Testis (tissue), 3 donors: ENCODE data around the gene TRMT10C. TPM values are rescaled to one million over a fixed set of nuclear protein-coding genes. Genes with fewer than 3 reads are reported as not detected.
A peak's percentile ranks its signal among the peaks of the same experiment; 100 is the strongest.

Experiments
- DNase-seq: peaks from one replicate; pipeline ENCODE4 v3.0.0-alpha.2; 2019
- H3K27ac ChIP-seq, 2 donors: fragments of 200-600 bp; sonication (generic); one replicate each; pipeline ENCODE4 v1.5.1; 2019
- H3K27me3 ChIP-seq: fragments of 200-600 bp; sonication (generic); one replicate; pipeline ENCODE4 v1.5.1; 2019
- H3K36me3 ChIP-seq: fragments of 200-600 bp; sonication (generic); one replicate; pipeline ENCODE4 v1.5.1; 2017; ENCODE audit warnings: low read depth; ENCODE audit errors: missing control alignments
- H3K4me1 ChIP-seq: fragments of 200-600 bp; sonication (generic); one replicate; pipeline ENCODE4 v1.5.1; 2019
- H3K4me3 ChIP-seq, 2 donors: fragments of 200-600 bp; sonication (generic); one replicate each; pipeline ENCODE4 v1.5.1; 2017 to 2019
- H3K9me3 ChIP-seq: fragments of 200-600 bp; sonication (generic); one replicate; pipeline ENCODE4 v1.5.1; 2017
- CTCF ChIP-seq, 3 experiments: fragments of 450-650 bp in 2 of 3; fragments of 200-600 bp in 1 of 3; sonication (generic) in 1 of 3; IDR thresholded peaks; one replicate each; pipeline ENCODE4 v1.5.1; 2016 to 2019; ENCODE audit warnings: antibody characterized with exemption in 3 of 3, mild to moderate bottlenecking in 2 of 3, moderate library complexity in 1 of 3
- POLR2A ChIP-seq: fragments of 450-650 bp; IDR thresholded peaks from one replicate; pipeline ENCODE4 v1.6.1; 2017; ENCODE audit warnings: antibody characterized with exemption, mild to moderate bottlenecking, moderate library complexity
- WGBS, 2 donors: methylation state at CpG; one replicate each; pipeline ENCODE4 v1.1.5; 2018; 5-methylcytosine and 5-hydroxymethylcytosine counted together
- intact Hi-C: fragments of 100-400 bp; cut with DNase I; formaldehyde crosslinking; loops from one replicate; pipeline ENCODE4 v1.15.1; 2023; ENCODE audit warnings: low total_unique reads
- polyA plus RNA-seq: library from polyadenylated mRNA; stranded (reverse); fragments of 350-450 nt; fragmentation: Illumina TruSeq; extraction: RNeasy Lipid Tissue Mini Kit (QIAGEN cat#74804); gene quantifications from one replicate; pipeline ENCODE4 v1.2.3, GENCODE V29; 2014; ENCODE audit warnings: low read depth, low replicate concordance; ENCODE audit not compliant: insufficient read depth
- total RNA-seq, 2 donors: library from RNA; depleted of rRNA; stranded (reverse); fragments of >200 nt; gene quantifications; one replicate each; pipeline ENCODE4 v1.2.3, GENCODE V29; 2016

The TRMT10C gene
- total and polyA plus RNA-seq, 3 donors from 2014 or later = 13.3 to 16.3 (median 13.5) TPM

- Histone ChIP-seq H3K4me1 (peaks cover 5% of the 10 kb centered on the region), H3K27me3 (no peaks in the 10 kb centered on the region), H3K36me3 (no peaks in the 10 kb centered on the region), H3K27ac (no peak overlapping the region), H3K9me3 (no peaks in the 10 kb centered on the region), H3K4me3 (no peak overlapping the region)
- DNase-seq = no peak
- intact Hi-C loops = no loop called here
- no peak for TF ChIP-seq POLR2A
- 89 to 95% methylated on average over 3 of the region's 3 CpGs for WGBS, 2 donors
Measured at GRCh38 chr3:101518421-101518871, 43.2 kb upstream of the TRMT10C start.

GRCh38 chr3:101519685-101520365 is 41.8 kb upstream of the TRMT10C start:
- H3K9me3 ChIP-seq = no peaks in the 10 kb centered on the region
- no peak overlapping the region for H3K4me3 ChIP-seq
- intact Hi-C loops = no loop called here
- H3K27me3 ChIP-seq = no peaks in the 10 kb centered on the region
- no peaks in the 10 kb centered on the region for H3K4me1 ChIP-seq
- no peak for DNase-seq
- TF ChIP-seq POLR2A = no peak
- no peak for TF ChIP-seq CTCF (IDR thresholded peaks at IDR 0.05)
- H3K27ac ChIP-seq = no peak overlapping the region
- WGBS, 2 donors = 82 to 89% methylated on average over 6 of the region's 6 CpGs
- no peaks in the 10 kb centered on the region for H3K36me3 ChIP-seq

- TF ChIP-seq CTCF (IDR thresholded peaks at IDR 0.05) = no peak
- TF ChIP-seq POLR2A = no peak
- Histone ChIP-seq H3K4me1 (no peaks in the 10 kb centered on the region), H3K27ac (no peak overlapping the region), H3K9me3 (no peaks in the 10 kb centered on the region), H3K27me3 (no peaks in the 10 kb centered on the region), H3K4me3 (no peak overlapping the region), H3K36me3 (no peaks in the 10 kb centered on the region)
- DNase-seq = peak; percentile 21
- intact Hi-C loops = no loop called here
- 53 to 59% methylated on average over 4 of the region's 4 CpGs for WGBS, 2 donors
Measured at GRCh38 chr3:101521211-101521701, 40.4 kb upstream of the TRMT10C start.

- WGBS, 2 donors = 41 to 70% methylated on average over 4 of the region's 4 CpGs
- H3K4me3 ChIP-seq = no peak overlapping the region
- no peaks in the 10 kb centered on the region for H3K27me3 ChIP-seq
- TF ChIP-seq POLR2A (no peak), CTCF (IDR thresholded peaks at IDR 0.05) (no peak)
- no peaks in the 10 kb centered on the region for H3K9me3 ChIP-seq
- intact Hi-C loops = no loop called here
- H3K27ac ChIP-seq = no peak overlapping the region
- no peaks in the 10 kb centered on the region for H3K36me3 ChIP-seq
- H3K4me1 ChIP-seq = no peaks in the 10 kb centered on the region
- no peak for DNase-seq
Measured at GRCh38 chr3:101527441-101527840, 34.2 kb upstream of the TRMT10C start.

GRCh38 chr3:101527906-101528305 is 33.8 kb upstream of the TRMT10C start:
- intact Hi-C loops = no loop called here
- H3K27me3 ChIP-seq = no peaks in the 10 kb centered on the region

More at GRCh38 chr3:101527906-101528305, 33.8 kb upstream of the TRMT10C start:
- Histone ChIP-seq H3K4me3 (no peak overlapping the region), H3K36me3 (no peaks in the 10 kb centered on the region), H3K9me3 (no peaks in the 10 kb centered on the region), H3K4me1 (no peaks in the 10 kb centered on the region), H3K27ac (no peak overlapping the region)
- no peak for DNase-seq
- TF ChIP-seq POLR2A = no peak
- TF ChIP-seq CTCF (IDR thresholded peaks at IDR 0.05) = no peak
- 45 to 57% methylated on average over 1 of the region's 1 CpG for WGBS, 2 donors
